Neural cell (in vitro differentiated cells): ENCODE data around the gene COL4A5. TPM values are rescaled to one million over a fixed set of nuclear protein-coding genes. Genes with fewer than 3 reads are reported as not detected.
A peak's percentile ranks its signal among the peaks of the same experiment; 100 is the strongest.

Source experiments
- H2AFZ ChIP-seq: fragments of 200-600, 300-800 bp; sonication (generic), shearing (Covaris generic); 2 replicates; pipeline ENCODE4 v1.6.0; 2014; ENCODE audit warnings: low read depth, mild to moderate bottlenecking, antibody characterized with exemption, low read length, moderate library complexity
- H3F3A ChIP-seq: fragments of 200-600 bp; shearing (Covaris generic); 2 replicates; pipeline ENCODE4 v1.6.1; 2016; ENCODE audit warnings: mild to moderate bottlenecking, moderate library complexity, mixed read lengths, antibody characterized with exemption, low read length; ENCODE audit not compliant: insufficient read depth, poor library complexity, severe bottlenecking
- H3K27ac ChIP-seq: fragments of 200-600, 300-800 bp; sonication (generic), shearing (Covaris generic); 2 replicates; pipeline ENCODE4 v1.5.1; 2014; ENCODE audit warnings: mild to moderate bottlenecking, low read length, moderate library complexity
- H3K27me3 ChIP-seq: fragments of 300-800, 200-600 bp; sonication (generic), shearing (Covaris generic); 2 replicates; pipeline ENCODE4 v1.6.0; 2014; ENCODE audit warnings: mild to moderate bottlenecking, low read depth, low read length, moderate library complexity; ENCODE audit not compliant: insufficient read depth
- H3K36me3 ChIP-seq: fragments of 300-800, 200-600 bp; sonication (generic), shearing (Covaris generic); 2 replicates; pipeline ENCODE4 v1.5.1; 2014; ENCODE audit warnings: mild to moderate bottlenecking, antibody characterized with exemption, low read length, moderate library complexity; ENCODE audit not compliant: insufficient read depth
- H3K4me2 ChIP-seq: fragments of 300-800, 200-600 bp; sonication (generic), shearing (Covaris generic); 2 replicates; pipeline ENCODE4 v1.6.0; 2014; ENCODE audit warnings: mild to moderate bottlenecking, low read length
- H3K4me3 ChIP-seq: fragments of 300-800, 200-600 bp; sonication (generic), shearing (Covaris generic); 2 replicates; pipeline ENCODE4 v1.5.1; 2014; ENCODE audit warnings: mild to moderate bottlenecking, low read length, moderate library complexity
- H3K79me2 ChIP-seq: fragments of 200-600 bp; shearing (Covaris generic); replicated peaks from 2 replicates; pipeline ENCODE4 v1.6.0; 2014; ENCODE audit warnings: mild to moderate bottlenecking, low read length, moderate library complexity; ENCODE audit not compliant: insufficient read depth
- H3K9ac ChIP-seq: fragments of 300-800, 200-600 bp; sonication (generic), shearing (Covaris generic); 2 replicates; pipeline ENCODE4 v1.6.1; 2016; ENCODE audit warnings: mild to moderate bottlenecking, low read length, mixed read lengths
- H3K9me2 ChIP-seq: fragments of 200-600 bp; shearing (Covaris generic); 2 replicates; pipeline ENCODE4 v1.6.1; 2016; ENCODE audit warnings: mild to moderate bottlenecking, low read length, mixed read lengths; ENCODE audit not compliant: insufficient read depth
- H3K9me3 ChIP-seq: fragments of 200-600, 300-800 bp; sonication (generic), shearing (Covaris generic); 2 replicates; pipeline ENCODE4 v1.6.1; 2016; ENCODE audit warnings: mild to moderate bottlenecking, mixed run types, low read length, moderate library complexity, mixed read lengths
- H4K20me1 ChIP-seq: fragments of 200-600 bp; shearing (Covaris generic); 2 replicates; pipeline ENCODE4 v1.6.1; 2016; ENCODE audit warnings: mild to moderate bottlenecking, mixed run types; ENCODE audit not compliant: insufficient read depth
- CTCF ChIP-seq: fragments of 450-650 bp; IDR thresholded peaks from 2 replicates; pipeline ENCODE4 v1.5.1; 2014; ENCODE audit warnings: antibody characterized with exemption, mild to moderate bottlenecking, moderate library complexity; ENCODE audit not compliant: poor library complexity, severe bottlenecking
- EP300 ChIP-seq: fragments of 450-650 bp; conservative IDR thresholded peaks from 2 replicates; pipeline ENCODE4 v1.6.1; 2014; ENCODE audit warnings: antibody characterized with exemption, mild to moderate bottlenecking, moderate library complexity; ENCODE audit not compliant: poor library complexity, severe bottlenecking
- EZH2 ChIP-seq: fragments of 200-600, 300-800 bp; shearing (Covaris generic), sonication (generic); IDR thresholded peaks from 2 replicates; pipeline ENCODE4 v1.6.1; 2014; ENCODE audit warnings: antibody characterized with exemption, low read length, borderline replicate concordance, mild to moderate bottlenecking; ENCODE audit not compliant: insufficient read depth, poor library complexity, severe bottlenecking
- MXI1 ChIP-seq: fragments of 450-650 bp; conservative IDR thresholded peaks from 2 replicates; pipeline ENCODE4 v1.6.1; 2014; ENCODE audit warnings: antibody characterized with exemption, mild to moderate bottlenecking; ENCODE audit not compliant: poor library complexity, severe bottlenecking
- POLR2AphosphoS5 ChIP-seq: IDR thresholded peaks from 2 replicates; pipeline ENCODE4 v1.6.1; 2012
- RAD21 ChIP-seq: fragments of 450-650 bp; conservative IDR thresholded peaks from 2 replicates; pipeline ENCODE4 v1.6.1; 2014; ENCODE audit warnings: antibody characterized with exemption, mild to moderate bottlenecking, moderate library complexity
- REST ChIP-seq: IDR thresholded peaks from 2 replicates; pipeline ENCODE4 v1.6.1; 2012; ENCODE audit warnings: borderline replicate concordance
- SMC3 ChIP-seq: fragments of 450-650 bp; conservative IDR thresholded peaks from 2 replicates; pipeline ENCODE4 v1.6.1; 2014; ENCODE audit warnings: antibody characterized with exemption, mild to moderate bottlenecking, moderate library complexity; ENCODE audit not compliant: poor library complexity
- TAF1 ChIP-seq: IDR thresholded peaks from 2 replicates; pipeline ENCODE4 v1.6.1; 2012; ENCODE audit warnings: low read depth
- polyA plus RNA-seq: library from polyadenylated mRNA; depleted of rRNA; stranded (reverse); fragments of >200 nt; gene quantifications from 2 replicates; pipeline ENCODE4 v1.2.3, GENCODE V29; 2014

Gene COL4A5
- polyA plus RNA-seq, 1 donor from 2014 or later, result 3.9 TPM

DNA sequence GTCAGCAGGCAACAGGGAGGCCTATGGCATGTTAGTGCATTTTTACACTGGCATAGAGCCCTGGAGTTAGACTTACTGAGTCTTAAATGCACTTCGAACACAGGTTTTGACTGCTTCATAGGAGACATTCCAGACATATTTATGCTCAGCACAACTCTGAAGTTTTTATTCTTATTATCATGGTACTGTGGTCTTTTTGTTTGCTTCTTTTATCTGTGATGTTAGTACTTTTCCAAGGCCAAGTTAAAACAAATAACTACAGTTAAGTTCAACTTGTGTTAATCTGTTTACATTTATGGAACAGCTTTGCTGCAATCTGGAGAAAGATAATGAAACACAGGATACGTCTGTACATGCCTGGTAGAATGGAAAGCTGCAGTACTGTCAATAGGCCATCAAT lies 76.5 kb downstream of the COL4A5 start:
- Histone ChIP-seq H4K20me1 (no peaks in the 10 kb centered on the region), H3K36me3 (no peaks in the 10 kb centered on the region), H3K79me2 (no peaks in the 10 kb centered on the region), H3K9ac (no peak overlapping the region), H3F3A (no peaks in the 10 kb centered on the region), H3K9me2 (no peaks in the 10 kb centered on the region), H3K9me3 (no peaks in the 10 kb centered on the region), H3K27ac (no peak overlapping the region), H3K4me2 (no peak overlapping the region), H2AFZ (no peak overlapping the region), H3K4me3 (no peak overlapping the region), H3K27me3 (no peaks in the 10 kb centered on the region)
- no peak for TF ChIP-seq MXI1

- Histone ChIP-seq H3K9me3 (no peaks in the 10 kb centered on the region), H3K4me2 (no peak overlapping the region), H2AFZ (no peak overlapping the region), H3K4me3 (no peak overlapping the region), H3K9me2 (no peaks in the 10 kb centered on the region), H3K9ac (no peak overlapping the region), H3K27ac (no peak overlapping the region), H3K36me3 (no peaks in the 10 kb centered on the region), H3K79me2 (no peaks in the 10 kb centered on the region), H4K20me1 (no peaks in the 10 kb centered on the region), H3F3A (no peaks in the 10 kb centered on the region), H3K27me3 (no peaks in the 10 kb centered on the region)
- TF ChIP-seq SMC3 (no peak), POLR2AphosphoS5 (no peak), CTCF (no peak)
Observed at GRCh38 chrX:108527724-108528123, 88.1 kb downstream of the COL4A5 start.

DNA sequence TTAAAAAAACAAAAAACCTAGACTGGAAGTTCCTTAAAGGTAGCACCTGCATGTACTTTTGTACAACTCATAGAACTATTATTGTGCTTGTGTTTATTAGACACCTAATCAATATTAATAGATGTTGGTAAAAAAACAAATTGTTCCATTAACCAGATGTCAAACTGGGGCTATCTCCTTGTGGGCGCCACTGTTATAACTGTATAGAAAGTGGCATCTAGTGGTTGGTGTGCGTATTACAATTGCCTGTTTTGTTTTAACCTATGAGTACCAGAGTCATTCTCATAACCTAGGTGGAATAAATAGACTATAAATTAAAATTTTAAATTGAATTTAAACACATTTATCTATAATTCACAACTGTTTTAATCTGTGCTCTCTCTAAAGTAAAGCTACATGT lies 97.4 kb downstream of the COL4A5 start:
- peak; percentile 49 for TF ChIP-seq SMC3
- TF ChIP-seq CTCF, result peak; percentile 50
- TF ChIP-seq REST, result no peak
- TF ChIP-seq TAF1, result no peak
- TF ChIP-seq EZH2, result no peak
- TF ChIP-seq EP300, result no peak
- no peak for TF ChIP-seq POLR2AphosphoS5
- no peak for TF ChIP-seq MXI1
- TF ChIP-seq RAD21, result peak; percentile 52
- no peaks in the 10 kb centered on the region for H3K9me3 ChIP-seq

More for the DNA sequence above, 97.4 kb downstream of the COL4A5 start:
- Histone ChIP-seq H3K27me3 (no peaks in the 10 kb centered on the region), H3F3A (no peaks in the 10 kb centered on the region), H3K79me2 (no peaks in the 10 kb centered on the region), H2AFZ (no peak overlapping the region), H3K4me3 (no peak overlapping the region), H3K36me3 (no peaks in the 10 kb centered on the region), H3K27ac (no peak overlapping the region), H3K9ac (no peak overlapping the region), H3K9me2 (no peaks in the 10 kb centered on the region), H3K4me2 (no peak overlapping the region), H4K20me1 (no peaks in the 10 kb centered on the region)
